ENCODE data around the gene STX8.
A peak's percentile ranks its signal among the peaks of the same experiment; 100 is the strongest.

STX8 gene

DNA sequence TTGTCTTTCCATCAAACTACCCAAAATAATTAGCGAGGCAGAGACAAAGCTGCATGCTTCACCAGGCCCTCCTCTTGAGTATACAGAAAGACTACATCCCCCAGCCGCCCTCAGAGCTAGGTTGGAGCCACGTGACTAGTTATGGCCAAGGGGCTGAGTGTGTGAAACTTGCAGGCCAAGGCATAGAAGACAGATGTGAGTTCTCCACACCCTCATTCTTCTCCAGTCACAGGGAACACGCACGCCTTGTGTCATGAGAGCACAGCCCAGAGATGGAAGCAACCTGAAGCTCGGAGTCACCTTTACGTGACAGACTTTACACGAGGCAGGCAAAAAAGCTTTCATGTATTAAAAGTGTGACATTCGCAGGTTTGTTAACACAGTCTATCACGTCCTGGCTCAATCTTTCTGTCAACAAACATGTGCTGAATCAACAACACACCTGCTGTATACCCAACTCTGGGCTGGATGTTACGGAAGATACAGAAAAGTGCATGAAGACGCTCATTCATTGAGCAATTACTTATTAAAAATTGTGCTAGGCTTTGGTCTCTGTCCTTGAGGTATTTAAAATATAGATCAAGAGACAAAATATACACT is 38.3 kb downstream of the STX8 start:
- DNase-seq (ENCODE audit: low read depth), result no peak
- TF ChIP-seq, protein P1, sequence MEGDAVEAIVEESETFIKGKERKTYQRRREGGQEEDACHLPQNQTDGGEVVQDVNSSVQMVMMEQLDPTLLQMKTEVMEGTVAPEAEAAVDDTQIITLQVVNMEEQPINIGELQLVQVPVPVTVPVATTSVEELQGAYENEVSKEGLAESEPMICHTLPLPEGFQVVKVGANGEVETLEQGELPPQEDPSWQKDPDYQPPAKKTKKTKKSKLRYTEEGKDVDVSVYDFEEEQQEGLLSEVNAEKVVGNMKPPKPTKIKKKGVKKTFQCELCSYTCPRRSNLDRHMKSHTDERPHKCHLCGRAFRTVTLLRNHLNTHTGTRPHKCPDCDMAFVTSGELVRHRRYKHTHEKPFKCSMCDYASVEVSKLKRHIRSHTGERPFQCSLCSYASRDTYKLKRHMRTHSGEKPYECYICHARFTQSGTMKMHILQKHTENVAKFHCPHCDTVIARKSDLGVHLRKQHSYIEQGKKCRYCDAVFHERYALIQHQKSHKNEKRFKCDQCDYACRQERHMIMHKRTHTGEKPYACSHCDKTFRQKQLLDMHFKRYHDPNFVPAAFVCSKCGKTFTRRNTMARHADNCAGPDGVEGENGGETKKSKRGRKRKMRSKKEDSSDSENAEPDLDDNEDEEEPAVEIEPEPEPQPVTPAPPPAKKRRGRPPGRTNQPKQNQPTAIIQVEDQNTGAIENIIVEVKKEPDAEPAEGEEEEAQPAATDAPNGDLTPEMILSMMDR (IDR thresholded peaks at IDR 0.05; ENCODE audit: control insufficient read depth, extremely low read depth, insufficient read depth), result no peak
- H3K4me3 ChIP-seq (ENCODE audit: low read depth, low read length), result no peak overlapping the region

DNA sequence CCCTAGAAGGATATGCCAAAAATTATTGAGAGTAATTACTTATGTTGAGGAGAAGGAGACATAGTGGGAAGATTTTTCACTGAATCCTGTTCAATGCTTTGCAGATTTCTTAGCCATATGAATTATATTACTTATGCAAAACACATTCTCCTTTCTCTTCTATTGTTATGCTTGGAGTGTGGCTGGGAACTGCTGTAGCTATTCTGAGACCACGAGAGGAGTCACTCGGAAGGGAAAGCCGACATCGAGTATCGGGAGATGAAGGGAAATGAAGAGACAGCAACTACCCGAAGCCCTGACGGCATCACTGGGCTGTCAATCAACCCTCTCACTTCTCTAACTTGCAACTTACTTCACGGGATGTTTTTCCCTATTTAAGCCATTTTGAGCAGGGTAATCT is 39.6 kb downstream of the STX8 start:
- DNase-seq (ENCODE audit: low read depth), result no peak
- TF ChIP-seq, protein P1 (IDR thresholded peaks at IDR 0.05; ENCODE audit: control insufficient read depth, extremely low read depth, insufficient read depth), result no peak
- H3K4me3 ChIP-seq (ENCODE audit: low read depth, low read length), result no peak overlapping the region

DNA sequence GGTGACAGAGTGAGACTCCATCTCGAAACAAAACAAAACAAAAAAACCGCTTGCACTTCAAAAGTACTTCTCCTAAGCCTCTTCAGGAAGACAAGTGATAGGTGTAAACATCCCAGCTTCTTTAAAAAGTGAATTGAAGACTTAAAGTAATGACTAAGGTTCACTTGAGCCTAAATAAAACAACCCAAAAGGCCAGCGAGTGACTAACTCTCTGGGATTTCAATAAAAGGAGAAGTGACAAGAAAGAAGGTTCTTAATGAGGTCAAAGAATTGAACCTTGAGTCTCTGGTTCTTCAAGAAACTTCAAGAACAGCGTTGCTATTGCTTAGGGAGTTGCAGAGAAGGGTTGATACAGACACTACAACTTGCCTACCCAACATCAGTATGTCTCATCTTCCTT is 42.2 kb downstream of the STX8 start:
- TF ChIP-seq, protein P1 (IDR thresholded peaks at IDR 0.05; ENCODE audit: control insufficient read depth, extremely low read depth, insufficient read depth), result no peak

DNA sequence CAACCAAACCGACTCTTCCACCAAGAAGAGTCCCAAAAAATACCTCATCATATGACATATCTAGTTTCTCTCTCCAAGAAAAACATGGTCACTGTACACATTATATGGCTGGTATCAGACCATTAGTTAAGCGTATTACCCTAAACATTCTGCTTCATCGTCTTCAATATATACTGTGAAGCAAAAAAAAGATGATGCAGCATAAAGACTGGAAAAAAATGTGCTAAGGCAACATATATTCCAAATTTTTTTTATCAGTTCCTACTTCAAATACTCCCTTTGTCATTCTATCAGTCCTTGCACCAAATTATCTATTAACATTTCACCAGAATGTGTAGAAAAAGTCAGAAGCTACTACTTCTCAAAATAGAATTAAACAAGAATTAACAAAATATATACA is 42.9 kb downstream of the STX8 start:
- no peak for DNase-seq (ENCODE audit: low read depth)
- no peak overlapping the region for H3K4me3 ChIP-seq (ENCODE audit: low read depth, low read length)
- TF ChIP-seq, protein P1 (IDR thresholded peaks at IDR 0.05; ENCODE audit: control insufficient read depth, extremely low read depth, insufficient read depth), result no peak

More for the DNA sequence above, 42.2 kb downstream of the STX8 start:
- no peak overlapping the region for H3K4me3 ChIP-seq (ENCODE audit: low read depth, low read length)
- no peak for DNase-seq (ENCODE audit: low read depth)

DNA sequence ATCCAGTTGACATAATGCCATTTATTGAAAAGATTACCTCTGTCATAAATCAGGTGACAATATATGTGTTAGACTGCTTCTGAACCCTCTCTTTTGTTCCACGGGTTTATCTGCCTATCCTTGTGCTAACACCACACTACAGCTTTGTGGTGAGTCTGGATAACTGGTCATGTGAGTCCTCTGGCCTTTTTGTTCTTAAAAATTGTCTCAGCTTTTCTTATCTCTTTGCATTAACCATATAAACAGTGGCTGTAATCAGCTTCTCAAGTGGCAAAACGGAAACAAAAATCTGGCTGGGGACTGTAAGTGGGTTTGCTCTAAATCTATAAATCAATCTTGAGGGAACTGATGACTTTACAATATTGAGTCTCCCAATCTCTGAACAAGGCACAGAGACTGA is 44.6 kb downstream of the STX8 start:
- DNase-seq (ENCODE audit: low read depth), result no peak
- no peak overlapping the region for H3K4me3 ChIP-seq (ENCODE audit: low read depth, low read length)
- TF ChIP-seq, protein P1 (IDR thresholded peaks at IDR 0.05; ENCODE audit: control insufficient read depth, extremely low read depth, insufficient read depth), result no peak

DNA sequence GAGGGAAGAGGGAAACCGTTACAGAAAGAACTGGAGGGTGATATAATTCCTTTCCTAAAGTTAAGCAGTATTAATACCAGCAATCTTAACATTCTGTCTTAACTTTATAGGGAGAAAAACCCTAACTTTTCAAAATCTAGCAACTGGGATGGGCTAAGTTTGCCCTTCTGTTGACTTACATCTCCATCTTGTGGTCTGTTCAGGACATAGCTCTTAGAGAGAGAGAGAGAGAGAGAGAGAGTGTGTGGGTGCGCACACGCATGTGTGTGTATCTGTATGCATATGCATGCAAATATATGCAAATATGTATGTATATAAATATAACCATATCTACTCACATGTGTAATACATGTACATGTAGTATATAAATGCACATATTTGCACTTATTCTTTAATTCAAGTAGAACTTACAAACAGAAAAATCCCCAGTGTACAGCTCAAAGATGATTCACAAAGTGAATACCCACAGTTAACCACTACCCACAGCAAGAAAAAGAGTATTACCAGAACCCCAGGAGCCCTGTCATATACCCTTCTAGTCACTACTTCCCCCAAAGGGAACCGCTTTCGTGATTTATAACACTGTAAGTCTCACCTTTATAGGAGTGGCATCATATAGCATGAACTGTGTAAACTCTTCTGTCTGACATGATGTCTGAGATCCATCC is 46.5 kb downstream of the STX8 start:
- no peak overlapping the region for H3K4me3 ChIP-seq (ENCODE audit: low read depth, low read length)
- DNase-seq (ENCODE audit: low read depth), result no peak
- TF ChIP-seq, protein P1 (IDR thresholded peaks at IDR 0.05; ENCODE audit: control insufficient read depth, extremely low read depth, insufficient read depth), result peak; percentile 56

DNA sequence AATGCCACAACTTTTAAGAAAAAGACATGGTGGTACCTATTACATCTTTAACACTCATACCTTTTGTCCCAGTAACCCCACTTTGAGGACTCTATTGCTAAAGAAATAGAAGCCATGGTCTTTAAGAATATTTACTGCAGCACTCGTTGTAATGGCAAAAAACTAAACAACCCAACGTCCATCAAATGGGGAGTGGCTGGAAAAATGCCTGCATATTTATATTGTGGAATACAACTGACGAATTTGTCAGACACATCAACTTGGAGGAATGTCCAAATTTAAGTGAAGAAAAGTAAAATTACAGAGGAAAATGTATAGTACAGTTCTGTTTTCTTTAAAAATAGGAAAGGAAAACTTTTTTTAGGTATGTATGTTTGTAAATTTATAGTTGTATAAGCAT is 47.8 kb downstream of the STX8 start:
- no peak overlapping the region for H3K4me3 ChIP-seq (ENCODE audit: low read depth, low read length)
- DNase-seq (ENCODE audit: low read depth), result no peak
- TF ChIP-seq, protein P1 (IDR thresholded peaks at IDR 0.05; ENCODE audit: control insufficient read depth, extremely low read depth, insufficient read depth), result no peak

All from LNCaP clone FGC (cell line).